NB4 (cell line): ENCODE data around the gene PRSS37.

Experiments used
- CTCF ChIP-seq: IDR thresholded peaks from one replicate; pipeline ENCODE4 v1.5.1; 2012; ENCODE audit warnings: low read depth, low read length
- MAX ChIP-seq: IDR thresholded peaks from 2 replicates; pipeline ENCODE4 v1.6.1; 2011; ENCODE audit warnings: low read depth, low read length
- POLR2A ChIP-seq: IDR thresholded peaks from 2 replicates; pipeline ENCODE4 v1.6.1; 2011; ENCODE audit warnings: mild to moderate bottlenecking; ENCODE audit not compliant: insufficient read length; ENCODE audit errors: extremely low read depth

DNA sequence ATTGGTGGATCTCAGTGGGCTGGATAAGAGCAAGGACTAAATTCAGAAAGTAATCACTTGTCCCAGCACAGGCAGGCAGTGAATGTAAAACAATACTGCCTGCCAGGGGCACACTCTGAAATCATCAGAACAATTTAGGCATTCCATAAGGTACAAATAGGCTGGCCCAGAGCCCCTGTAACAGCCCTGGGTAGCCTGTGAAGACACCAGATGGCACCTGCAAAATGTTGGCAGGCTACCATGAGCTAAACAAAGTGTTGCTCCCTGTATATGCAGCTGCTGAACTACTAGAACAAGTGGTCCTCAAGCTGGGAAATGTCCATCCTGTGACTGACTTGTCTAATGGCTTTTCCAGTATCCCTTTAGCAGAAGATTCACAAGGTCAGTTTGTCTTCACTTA is 3.0 kb upstream of the PRSS37 start:
- no peak for TF ChIP-seq CTCF
- TF ChIP-seq POLR2A: no peak
- TF ChIP-seq MAX: no peak
